Panc1 (cell line): ENCODE results near the gene TBX3. TPM values are rescaled to one million over a fixed set of nuclear protein-coding genes. Genes with fewer than 3 reads are reported as not detected.

Experiments
- ATAC-seq: fragments of 200-7000 bp; cut with Tn5 transposase; 2 replicates; pipeline ENCODE4 v1.9.1; 2020; ENCODE audit warnings: mild to moderate bottlenecking, moderate library complexity
- BruUV-seq: library from RNA; stranded (reverse); fragments of 400-500 nt; replicated peaks from 2 replicates; lab custom pipeline; 2021; lab: Mats Ljungman, UMichigan
- CTCF ChIA-PET: fragments of 300-600 bp; sonication (Branson Sonifier 250); formaldehyde crosslinking; loops from one replicate; lab custom pipeline; 2022; ENCODE audit warnings: antibody characterized with exemption; lab: Charles Lee
- POLR2A ChIA-PET: fragments of 300-600 bp; sonication (Branson Sonifier 250); formaldehyde crosslinking; loops from one replicate; lab custom pipeline; 2022; ENCODE audit warnings: antibody characterized with exemption; lab: Charles Lee
- DNase-seq: peaks from one replicate; pipeline ENCODE4 v3.0.0-alpha.2; 2010; ENCODE audit warnings: low read depth, low spot score
- H3K27ac ChIP-seq: 2 replicates; pipeline ENCODE4 v1.5.1; 2011; ENCODE audit warnings: mild to moderate bottlenecking, low read length, inconsistent platforms
- H3K27me3 ChIP-seq: fragments of 200-500 bp; sonication (Bioruptor generic); 2 replicates; pipeline ENCODE4 v1.6.0; 2014; ENCODE audit warnings: low read length, inconsistent platforms; ENCODE audit not compliant: control insufficient read depth, insufficient read depth
- H3K36me3 ChIP-seq: fragments of 200-500 bp; sonication (Bioruptor generic); 2 replicates; pipeline ENCODE4 v1.5.1; 2014; ENCODE audit warnings: inconsistent platforms, mild to moderate bottlenecking, low read length, moderate library complexity; ENCODE audit not compliant: control insufficient read depth, insufficient read depth
- H3K4me1 ChIP-seq: 2 replicates; pipeline ENCODE4 v1.5.1; 2011; ENCODE audit warnings: inconsistent platforms, mild to moderate bottlenecking, low read length, moderate library complexity; ENCODE audit not compliant: control insufficient read depth, insufficient read depth
- H3K4me3 ChIP-seq, 2 experiments: 2 replicates each; pipeline ENCODE4 v1.5.1; 2011 to 2012; ENCODE audit warnings: low read depth in 2 of 2, low read length in 2 of 2, mild to moderate bottlenecking in 2 of 2, inconsistent platforms in 1 of 2, moderate library complexity in 1 of 2
- H3K9me3 ChIP-seq: fragments of 200-500 bp; sonication (Bioruptor generic); 2 replicates; pipeline ENCODE4 v1.5.1; 2014; ENCODE audit warnings: low read depth, mild to moderate bottlenecking, inconsistent platforms, low read length, moderate library complexity; ENCODE audit not compliant: control insufficient read depth, insufficient read depth
- CTCF ChIP-seq: fragments of 450-650 bp; IDR thresholded peaks from 2 replicates; pipeline ENCODE4 v1.5.1; 2017; ENCODE audit warnings: mild to moderate bottlenecking
- POLR2AphosphoS5 ChIP-seq: IDR thresholded peaks from 2 replicates; pipeline ENCODE4 v1.6.1; 2012; ENCODE audit warnings: mild to moderate bottlenecking, low read depth, low read length, moderate library complexity
- SIN3A ChIP-seq: IDR thresholded peaks from 2 replicates; pipeline ENCODE4 v1.6.1; 2012; ENCODE audit warnings: low read depth, mild to moderate bottlenecking, low read length, moderate library complexity, borderline replicate concordance; ENCODE audit not compliant: insufficient read depth
- TCF7L2 ChIP-seq: IDR thresholded peaks from 2 replicates; pipeline ENCODE4 v1.6.1; 2011; ENCODE audit warnings: mild to moderate bottlenecking, low read depth, low read length, inconsistent platforms
- in situ Hi-C: cut with HindIII; loops from 2 replicates; pipeline ENCODE4 v1.10.0; 2016; ENCODE audit warnings: low sequenced_read_pairs, low pct_unique_long_range_greater_than_20kb
- intact Hi-C: fragments of 100-400 bp; cut with micrococcal nuclease; formaldehyde crosslinking; loops from one replicate; pipeline ENCODE4 v1.10.0; 2022; ENCODE audit not compliant: unreplicated experiment
- total RNA-seq: library from RNA; stranded (reverse); gene quantifications from one replicate; pipeline ENCODE4 v1.2.1, GENCODE V29; 2021; ENCODE audit not compliant: unreplicated experiment
- TF ChIP-seq, protein P1 (sequence below), 2 experiments: IDR thresholded peaks; 2 replicates each; pipeline ENCODE4 v1.6.1; 2011 to 2012; ENCODE audit warnings: low read depth in 2 of 2, control low read depth in 1 of 2, low read length in 1 of 2, mild to moderate bottlenecking in 1 of 2, moderate library complexity in 1 of 2; ENCODE audit not compliant: insufficient read depth in 1 of 2

Gene TBX3
- total RNA-seq, 1 experiment from 2014 or later = 5.1 TPM

- DNase-seq (no peak), ATAC-seq (no peak)
- Histone ChIP-seq H3K4me1 (no peaks in the 10 kb centered on the region), H3K27ac (no peak overlapping the region), H3K36me3 (peaks cover 2% of the 10 kb centered on the region; the same call in 1 of the 2 replicates), H3K27me3 (peaks cover 2% of the 10 kb centered on the region; the same call in 1 of the 2 replicates), H3K9me3 (no peaks in the 10 kb centered on the region), H3K4me3 (no peak overlapping the region)
- TF ChIP-seq SIN3A (no peak), TCF7L2 (no peak), CTCF (no peak), POLR2AphosphoS5 (no peak)
- TF ChIP-seq, protein P1, sequence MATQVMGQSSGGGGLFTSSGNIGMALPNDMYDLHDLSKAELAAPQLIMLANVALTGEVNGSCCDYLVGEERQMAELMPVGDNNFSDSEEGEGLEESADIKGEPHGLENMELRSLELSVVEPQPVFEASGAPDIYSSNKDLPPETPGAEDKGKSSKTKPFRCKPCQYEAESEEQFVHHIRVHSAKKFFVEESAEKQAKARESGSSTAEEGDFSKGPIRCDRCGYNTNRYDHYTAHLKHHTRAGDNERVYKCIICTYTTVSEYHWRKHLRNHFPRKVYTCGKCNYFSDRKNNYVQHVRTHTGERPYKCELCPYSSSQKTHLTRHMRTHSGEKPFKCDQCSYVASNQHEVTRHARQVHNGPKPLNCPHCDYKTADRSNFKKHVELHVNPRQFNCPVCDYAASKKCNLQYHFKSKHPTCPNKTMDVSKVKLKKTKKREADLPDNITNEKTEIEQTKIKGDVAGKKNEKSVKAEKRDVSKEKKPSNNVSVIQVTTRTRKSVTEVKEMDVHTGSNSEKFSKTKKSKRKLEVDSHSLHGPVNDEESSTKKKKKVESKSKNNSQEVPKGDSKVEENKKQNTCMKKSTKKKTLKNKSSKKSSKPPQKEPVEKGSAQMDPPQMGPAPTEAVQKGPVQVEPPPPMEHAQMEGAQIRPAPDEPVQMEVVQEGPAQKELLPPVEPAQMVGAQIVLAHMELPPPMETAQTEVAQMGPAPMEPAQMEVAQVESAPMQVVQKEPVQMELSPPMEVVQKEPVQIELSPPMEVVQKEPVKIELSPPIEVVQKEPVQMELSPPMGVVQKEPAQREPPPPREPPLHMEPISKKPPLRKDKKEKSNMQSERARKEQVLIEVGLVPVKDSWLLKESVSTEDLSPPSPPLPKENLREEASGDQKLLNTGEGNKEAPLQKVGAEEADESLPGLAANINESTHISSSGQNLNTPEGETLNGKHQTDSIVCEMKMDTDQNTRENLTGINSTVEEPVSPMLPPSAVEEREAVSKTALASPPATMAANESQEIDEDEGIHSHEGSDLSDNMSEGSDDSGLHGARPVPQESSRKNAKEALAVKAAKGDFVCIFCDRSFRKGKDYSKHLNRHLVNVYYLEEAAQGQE (IDR thresholded peaks at IDR 0.05; ENCODE audit: insufficient read depth in 1 of 2, low read depth in 2 of 2, low read length in 1 of 2) = no peak
- CTCF ChIA-PET = no interaction called here
- no TSS peak for BruUV-seq
- in situ Hi-C loops (no loop called here), intact Hi-C loops (no loop called here)
- POLR2A ChIA-PET = no interaction called here
Measured at GRCh38 chr12:114688256-114688845, 4.4 kb upstream of the TBX3 start.

GRCh38 chr12:114687802-114688201 lies 3.8 kb upstream of the TBX3 start:
- Histone ChIP-seq H3K27ac (no peak overlapping the region), H3K9me3 (no peaks in the 10 kb centered on the region), H3K4me3 (no peak overlapping the region), H3K27me3 (peaks cover 2% of the 10 kb centered on the region; the same call in 1 of the 2 replicates), H3K4me1 (no peaks in the 10 kb centered on the region), H3K36me3 (peaks cover 5% of the 10 kb centered on the region; the same call in 1 of the 2 replicates)
- TF ChIP-seq TCF7L2 (no peak), CTCF (no peak), POLR2AphosphoS5 (no peak), SIN3A (no peak)
- TF ChIP-seq, protein P1 (IDR thresholded peaks at IDR 0.05; ENCODE audit: insufficient read depth in 1 of 2, low read depth in 2 of 2, low read length in 1 of 2) = no peak
- intact Hi-C loops (no loop called here), in situ Hi-C loops (no loop called here)
- no TSS peak for BruUV-seq
- ChIA-PET POLR2A (no interaction called here), CTCF (no interaction called here)
- ATAC-seq = no peak
- DNase-seq = no peak
